K562 (cell line): Measurements from ENCODE around the gene OR4E2.

Experiments
- GATAD2A ChIP-seq: fragments of 450-650 bp; IDR thresholded peaks from 2 replicates; pipeline ENCODE4 v1.6.1; 2017
- JUN ChIP-seq, 2 experiments: sonication (generic) in 1 of 2; formaldehyde crosslinking in 1 of 2; IDR thresholded peaks; 2 replicates each; pipeline versions ENCODE4 v1.6.1 to v1.8.0; 2012 to 2022; ENCODE audit warnings: borderline replicate concordance in 2 of 2, mild to moderate bottlenecking in 2 of 2, improper control_type of control experiment in 1 of 2, low read depth in 1 of 2, low read length in 1 of 2, missing genetic modification reagents in 1 of 2
- MAZ ChIP-seq, 2 experiments: fragments of 450-650 bp in 1 of 2; sonication (generic) in 1 of 2; formaldehyde crosslinking; IDR thresholded peaks in 1 of 2; conservative IDR thresholded peaks in 1 of 2; 2 replicates each; pipeline versions ENCODE4 v1.4.0 to v1.5.0; 2020; ENCODE audit warnings: mild to moderate bottlenecking in 1 of 2, missing genetic modification reagents in 1 of 2
- MCM5 ChIP-seq: fragments of 450-650 bp; IDR thresholded peaks from 2 replicates; pipeline ENCODE4 v1.6.1; 2016; ENCODE audit warnings: low read depth
- NRF1 ChIP-seq, 2 experiments: fragments of 450-650 bp; IDR thresholded peaks in 1 of 2; conservative IDR thresholded peaks in 1 of 2; 2 replicates each; pipeline ENCODE4 v1.6.1; 2014; ENCODE audit warnings: mild to moderate bottlenecking in 2 of 2
- PRPF4 ChIP-seq: fragments of 200-400 bp; formaldehyde crosslinking; IDR thresholded peaks from one replicate; pipeline ENCODE4 v1.6.1; 2017; ENCODE audit warnings: low read length, low read depth, mild to moderate bottlenecking; ENCODE audit not compliant: insufficient read depth, poor library complexity, severe bottlenecking
- ZKSCAN8 ChIP-seq: fragments of 200-800 bp; sonication (Bioruptor generic); IDR thresholded peaks from 2 replicates; pipeline ENCODE4 v1.6.1; 2016; ENCODE audit warnings: missing genetic modification characterization, missing compliant biosample characterization
- ZNF134 ChIP-seq: fragments of 250-450 bp; sonication (Bioruptor Pico); conservative IDR thresholded peaks from 2 replicates; pipeline ENCODE4 v1.4.0; 2020
- ZNF668 ChIP-seq: fragments of 250-450 bp; sonication (Bioruptor Pico); IDR thresholded peaks from 2 replicates; pipeline ENCODE4 v1.8.0; 2022; ENCODE audit warnings: mild to moderate bottlenecking, inconsistent platforms
- TF ChIP-seq, protein P1 (sequence below): sonication (generic); formaldehyde crosslinking; IDR thresholded peaks from 2 replicates; pipeline ENCODE4 v1.4.0; 2020; ENCODE audit warnings: mild to moderate bottlenecking, missing genetic modification reagents
- TF ChIP-seq, protein P2 (sequence below): fragments of 450-650 bp; IDR thresholded peaks from 2 replicates; pipeline ENCODE4 v1.7.1; 2018; ENCODE audit warnings: mild to moderate bottlenecking, low read depth; ENCODE audit not compliant: partially characterized antibody

DNA sequence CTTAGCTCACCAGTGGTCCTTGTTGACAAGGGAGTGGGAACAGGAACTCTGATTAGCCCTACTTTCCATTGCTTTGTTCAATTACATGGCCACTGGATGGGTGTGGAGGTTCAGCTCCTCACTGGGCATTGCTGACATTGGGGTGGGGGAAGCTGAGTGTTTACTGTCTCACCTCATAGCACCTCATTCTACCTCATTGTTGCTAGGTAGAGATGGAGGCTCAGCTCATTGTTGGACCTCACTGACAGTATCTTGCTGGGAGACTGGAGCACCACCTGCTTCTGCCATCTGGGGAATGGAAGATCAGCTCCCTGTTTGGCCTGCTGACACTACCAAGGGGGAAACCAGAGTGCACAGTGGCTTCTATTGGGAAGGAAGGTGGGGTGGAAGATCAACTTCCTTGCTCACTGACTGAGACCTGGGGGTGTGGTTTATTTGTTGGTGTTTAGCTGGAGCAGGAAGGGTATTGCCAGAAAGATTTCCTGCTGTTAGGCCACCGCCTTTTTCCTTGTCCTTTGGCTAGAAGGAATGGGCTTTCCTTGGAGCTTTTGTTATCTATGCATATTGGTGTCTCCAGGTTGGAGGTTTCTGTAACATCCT, 1.3 kb upstream of the OR4E2 start:
- TF ChIP-seq GATAD2A (no peak), ZNF134 (CRISPR knock-in tag) (no peak), MCM5 (no peak), NRF1 (conservative IDR thresholded peaks at IDR 0.05 in 1 of 2, IDR thresholded peaks at IDR 0.05 in 1 of 2) (no peak), ZKSCAN8 (CRISPR knock-in tag) (no peak), PRPF4 (no peak), MAZ (CRISPR knock-in tag; conservative IDR thresholded peaks at IDR 0.05 in 1 of 2, IDR thresholded peaks at IDR 0.05 in 1 of 2) (no peak), ZNF668 (no peak), JUN (IDR thresholded peaks at IDR 0.05; ENCODE audit: borderline replicate concordance, low read depth, low read length) (no peak), JUN (CRISPR knock-in tag; IDR thresholded peaks at IDR 0.05; ENCODE audit: borderline replicate concordance) (no peak)
- TF ChIP-seq, protein P1, sequence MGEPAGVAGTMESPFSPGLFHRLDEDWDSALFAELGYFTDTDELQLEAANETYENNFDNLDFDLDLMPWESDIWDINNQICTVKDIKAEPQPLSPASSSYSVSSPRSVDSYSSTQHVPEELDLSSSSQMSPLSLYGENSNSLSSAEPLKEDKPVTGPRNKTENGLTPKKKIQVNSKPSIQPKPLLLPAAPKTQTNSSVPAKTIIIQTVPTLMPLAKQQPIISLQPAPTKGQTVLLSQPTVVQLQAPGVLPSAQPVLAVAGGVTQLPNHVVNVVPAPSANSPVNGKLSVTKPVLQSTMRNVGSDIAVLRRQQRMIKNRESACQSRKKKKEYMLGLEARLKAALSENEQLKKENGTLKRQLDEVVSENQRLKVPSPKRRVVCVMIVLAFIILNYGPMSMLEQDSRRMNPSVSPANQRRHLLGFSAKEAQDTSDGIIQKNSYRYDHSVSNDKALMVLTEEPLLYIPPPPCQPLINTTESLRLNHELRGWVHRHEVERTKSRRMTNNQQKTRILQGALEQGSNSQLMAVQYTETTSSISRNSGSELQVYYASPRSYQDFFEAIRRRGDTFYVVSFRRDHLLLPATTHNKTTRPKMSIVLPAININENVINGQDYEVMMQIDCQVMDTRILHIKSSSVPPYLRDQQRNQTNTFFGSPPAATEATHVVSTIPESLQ (CRISPR knock-in tag) = no peak
- TF ChIP-seq, protein P2, sequence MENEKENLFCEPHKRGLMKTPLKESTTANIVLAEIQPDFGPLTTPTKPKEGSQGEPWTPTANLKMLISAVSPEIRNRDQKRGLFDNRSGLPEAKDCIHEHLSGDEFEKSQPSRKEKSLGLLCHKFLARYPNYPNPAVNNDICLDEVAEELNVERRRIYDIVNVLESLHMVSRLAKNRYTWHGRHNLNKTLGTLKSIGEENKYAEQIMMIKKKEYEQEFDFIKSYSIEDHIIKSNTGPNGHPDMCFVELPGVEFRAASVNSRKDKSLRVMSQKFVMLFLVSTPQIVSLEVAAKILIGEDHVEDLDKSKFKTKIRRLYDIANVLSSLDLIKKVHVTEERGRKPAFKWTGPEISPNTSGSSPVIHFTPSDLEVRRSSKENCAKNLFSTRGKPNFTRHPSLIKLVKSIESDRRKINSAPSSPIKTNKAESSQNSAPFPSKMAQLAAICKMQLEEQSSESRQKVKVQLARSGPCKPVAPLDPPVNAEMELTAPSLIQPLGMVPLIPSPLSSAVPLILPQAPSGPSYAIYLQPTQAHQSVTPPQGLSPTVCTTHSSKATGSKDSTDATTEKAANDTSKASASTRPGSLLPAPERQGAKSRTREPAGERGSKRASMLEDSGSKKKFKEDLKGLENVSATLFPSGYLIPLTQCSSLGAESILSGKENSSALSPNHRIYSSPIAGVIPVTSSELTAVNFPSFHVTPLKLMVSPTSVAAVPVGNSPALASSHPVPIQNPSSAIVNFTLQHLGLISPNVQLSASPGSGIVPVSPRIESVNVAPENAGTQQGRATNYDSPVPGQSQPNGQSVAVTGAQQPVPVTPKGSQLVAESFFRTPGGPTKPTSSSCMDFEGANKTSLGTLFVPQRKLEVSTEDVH = no peak
